NT2/D1 (cell line): ENCODE results near the gene SND1.

Source experiments
- DNase-seq: peaks from one replicate; pipeline ENCODE4 v3.0.0-alpha.2; 2011; ENCODE audit warnings: low read depth, low spot score
- H3K27me3 ChIP-seq: 2 replicates; pipeline ENCODE4 v1.6.0; 2011; ENCODE audit warnings: mild to moderate bottlenecking; ENCODE audit not compliant: insufficient read length, insufficient read depth
- H3K36me3 ChIP-seq: 2 replicates; pipeline ENCODE4 v1.6.1; 2011; ENCODE audit warnings: mild to moderate bottlenecking, low read length, mixed read lengths; ENCODE audit not compliant: insufficient read depth, insufficient read length
- H3K4me1 ChIP-seq: 2 replicates; pipeline ENCODE4 v1.5.1; 2011; ENCODE audit not compliant: insufficient read depth, insufficient read length
- H3K4me3 ChIP-seq: 2 replicates; pipeline ENCODE4 v1.5.1; 2011; ENCODE audit warnings: low read depth; ENCODE audit not compliant: insufficient read length
- H3K9ac ChIP-seq: 2 replicates; pipeline ENCODE4 v1.6.0; 2011; ENCODE audit warnings: low read depth; ENCODE audit not compliant: insufficient read length
- H3K9me3 ChIP-seq: 2 replicates; pipeline ENCODE4 v1.5.1; 2011; ENCODE audit warnings: mild to moderate bottlenecking, low read length; ENCODE audit not compliant: insufficient read depth
- SUZ12 ChIP-seq: IDR thresholded peaks from 2 replicates; pipeline ENCODE4 v1.6.1; 2011; ENCODE audit not compliant: insufficient read length, insufficient read depth; ENCODE audit errors: extremely low read depth
- YY1 ChIP-seq: IDR thresholded peaks from 2 replicates; pipeline ENCODE4 v1.6.1; 2011; ENCODE audit not compliant: insufficient read length, insufficient read depth
- ZNF274 ChIP-seq: IDR thresholded peaks from 2 replicates; pipeline ENCODE4 v1.6.1; 2011; ENCODE audit warnings: mild to moderate bottlenecking, low read depth, low read length

The SND1 gene

DNA sequence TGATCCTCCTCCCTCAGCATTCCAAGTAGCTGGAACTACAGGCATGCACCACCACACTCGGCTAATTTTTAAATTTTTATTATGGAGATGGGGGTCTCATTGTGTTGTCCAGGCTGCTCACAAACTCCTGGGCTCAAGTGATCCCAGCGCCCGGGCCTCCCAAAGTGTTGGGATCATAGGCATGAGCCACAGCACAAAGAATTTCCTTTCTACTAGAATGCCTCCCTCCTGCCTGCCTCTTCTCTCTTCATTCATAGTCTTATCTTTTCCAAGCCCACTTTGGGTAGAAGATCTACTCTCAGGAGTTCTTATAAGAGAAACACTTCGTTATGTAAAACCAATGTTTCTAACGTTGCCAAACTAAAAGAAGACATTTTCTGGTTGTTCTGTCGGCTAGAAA is 235.1 kb downstream of the SND1 start:
- TF ChIP-seq SUZ12 (no peak), YY1 (no peak), ZNF274 (no peak)
- no peak for DNase-seq
- Histone ChIP-seq H3K9ac (no peak overlapping the region), H3K4me1 (no peaks in the 10 kb centered on the region), H3K27me3 (no peaks in the 10 kb centered on the region), H3K9me3 (peaks cover 1% of the 10 kb centered on the region; the same call in 1 of the 2 replicates), H3K4me3 (no peak overlapping the region), H3K36me3 (peaks cover 27% of the 10 kb centered on the region)

DNA sequence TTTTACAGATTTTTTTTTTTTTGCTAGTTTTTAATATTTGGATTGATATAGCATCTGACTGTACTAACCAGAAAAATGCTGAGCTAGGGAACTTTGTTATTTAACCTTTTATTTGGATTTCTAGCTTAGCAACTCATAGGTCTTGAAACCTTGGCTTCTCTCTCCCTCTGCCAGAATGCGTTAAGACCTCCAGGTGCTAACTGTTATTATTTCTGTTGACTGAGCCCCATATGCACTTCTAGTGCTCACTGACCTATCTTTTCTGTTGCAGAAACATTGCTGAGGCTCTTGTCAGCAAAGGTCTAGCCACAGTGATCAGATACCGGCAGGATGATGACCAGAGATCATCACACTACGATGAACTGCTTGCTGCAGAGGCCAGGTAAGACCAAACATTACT is 235.6 kb downstream of the SND1 start:
- DNase-seq, result no peak
- Histone ChIP-seq H3K4me1 (no peaks in the 10 kb centered on the region), H3K27me3 (no peaks in the 10 kb centered on the region), H3K4me3 (no peak overlapping the region), H3K9me3 (peaks cover 4% of the 10 kb centered on the region; the same call in 1 of the 2 replicates), H3K36me3 (peaks cover 32% of the 10 kb centered on the region), H3K9ac (no peak overlapping the region)
- no peak for TF ChIP-seq YY1
- no peak for TF ChIP-seq ZNF274
- no peak for TF ChIP-seq SUZ12

GRCh38 chr7:127888411-127888810 is 236.4 kb downstream of the SND1 start:
- Histone ChIP-seq H3K36me3 (peaks cover 32% of the 10 kb centered on the region), H3K4me3 (no peak overlapping the region), H3K9ac (no peak overlapping the region), H3K4me1 (no peaks in the 10 kb centered on the region), H3K27me3 (no peaks in the 10 kb centered on the region), H3K9me3 (peaks cover 4% of the 10 kb centered on the region; the same call in 1 of the 2 replicates)
- TF ChIP-seq SUZ12 (no peak), YY1 (no peak), ZNF274 (no peak)
- no peak for DNase-seq

GRCh38 chr7:127888825-127889224 is 236.8 kb downstream of the SND1 start:
- peaks cover 29% of the 10 kb centered on the region for H3K36me3 ChIP-seq
- DNase-seq, result no peak
- H3K9ac ChIP-seq, result no peak overlapping the region
- H3K9me3 ChIP-seq, result peaks cover 4% of the 10 kb centered on the region; the same call in 1 of the 2 replicates
- TF ChIP-seq YY1, result no peak
- no peak for TF ChIP-seq SUZ12
- no peaks in the 10 kb centered on the region for H3K27me3 ChIP-seq
- no peak overlapping the region for H3K4me3 ChIP-seq
- H3K4me1 ChIP-seq, result no peaks in the 10 kb centered on the region

DNA sequence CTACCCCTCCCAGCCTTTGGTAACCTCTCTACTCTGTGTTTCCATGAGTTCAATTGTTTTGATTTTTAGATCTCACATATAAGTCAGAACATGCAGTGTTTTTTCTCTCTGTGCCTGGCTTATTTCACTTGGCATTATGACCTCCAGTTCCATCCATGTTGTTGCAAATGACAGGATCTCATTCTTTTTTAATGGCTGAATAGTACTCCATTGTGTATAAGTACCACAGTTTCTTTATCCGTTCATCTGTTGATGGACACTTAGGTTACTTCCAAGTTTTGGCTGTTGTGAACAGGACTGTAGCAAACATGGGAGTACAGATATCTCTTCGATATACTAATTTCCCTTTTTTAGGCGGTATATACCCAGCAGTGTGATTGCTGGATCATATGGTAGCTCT is 237.7 kb downstream of the SND1 start:
- DNase-seq, result no peak
- Histone ChIP-seq H3K36me3 (peaks cover 26% of the 10 kb centered on the region), H3K9ac (no peak overlapping the region), H3K9me3 (peaks cover 4% of the 10 kb centered on the region; the same call in 1 of the 2 replicates), H3K4me3 (no peak overlapping the region), H3K4me1 (no peaks in the 10 kb centered on the region), H3K27me3 (no peaks in the 10 kb centered on the region)
- TF ChIP-seq SUZ12, result no peak
- no peak for TF ChIP-seq YY1

DNA sequence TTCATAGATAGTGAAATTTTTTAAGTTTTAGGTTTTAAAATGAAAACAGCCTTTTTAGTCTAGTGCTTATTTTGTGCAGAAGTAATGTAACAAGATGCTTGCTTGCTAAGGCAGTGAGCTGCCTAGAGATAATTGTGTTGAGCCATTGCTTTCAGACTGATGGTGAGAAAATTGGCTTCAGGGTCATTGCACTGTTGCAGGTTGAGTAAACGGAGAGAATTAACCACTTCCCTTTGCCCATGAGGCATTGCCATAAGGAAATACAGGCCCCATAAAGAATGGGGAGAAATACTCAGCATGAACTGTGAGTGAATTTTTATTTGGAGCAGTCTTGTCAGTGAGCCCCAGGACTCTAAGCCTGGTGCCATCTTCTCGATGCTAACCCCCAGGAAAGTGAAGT is 238.7 kb downstream of the SND1 start:
- H3K9ac ChIP-seq, result no peak overlapping the region
- H3K9me3 ChIP-seq, result peaks cover 4% of the 10 kb centered on the region; the same call in 1 of the 2 replicates
- no peak for DNase-seq
- no peaks in the 10 kb centered on the region for H3K4me1 ChIP-seq
- no peak overlapping the region for H3K4me3 ChIP-seq
- TF ChIP-seq ZNF274 (no peak), SUZ12 (no peak), YY1 (no peak)
- H3K27me3 ChIP-seq, result no peaks in the 10 kb centered on the region
- peaks cover 26% of the 10 kb centered on the region for H3K36me3 ChIP-seq

GRCh38 chr7:127891144-127891543 is 239.2 kb downstream of the SND1 start:
- DNase-seq, result no peak
- Histone ChIP-seq H3K36me3 (peaks cover 26% of the 10 kb centered on the region), H3K4me1 (no peaks in the 10 kb centered on the region), H3K4me3 (no peak overlapping the region), H3K27me3 (no peaks in the 10 kb centered on the region), H3K9ac (no peak overlapping the region), H3K9me3 (peaks cover 4% of the 10 kb centered on the region; the same call in 1 of the 2 replicates)
- TF ChIP-seq ZNF274 (no peak), SUZ12 (no peak), YY1 (no peak)

DNA sequence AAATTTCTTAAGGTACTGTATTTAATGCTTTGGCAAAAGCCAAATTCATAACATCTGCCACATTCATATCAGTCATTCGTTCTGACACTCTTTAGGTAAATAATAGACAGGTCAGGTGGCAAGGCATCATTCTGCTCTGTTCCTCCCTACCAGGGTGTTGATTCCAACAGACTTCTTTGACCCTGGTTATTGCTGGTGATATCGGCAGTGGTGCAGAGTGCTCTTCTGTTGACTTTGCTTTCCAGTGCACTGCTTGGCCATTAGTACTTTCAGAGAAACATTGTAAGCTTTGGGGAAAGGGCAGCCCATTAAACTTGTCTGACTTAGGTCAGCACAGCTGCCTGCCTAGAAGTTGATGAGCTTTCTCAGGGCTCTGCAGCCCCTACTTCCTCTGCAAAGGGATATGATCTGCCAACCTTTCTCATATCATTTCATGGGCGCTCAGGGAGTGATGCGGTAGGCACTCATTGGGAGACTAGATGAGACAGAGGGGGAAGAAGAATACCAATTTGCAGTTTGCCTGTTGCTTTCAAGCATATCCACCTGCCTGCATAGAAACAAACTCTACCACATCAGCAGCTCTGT is 240.0 kb downstream of the SND1 start:
- DNase-seq, result no peak
- TF ChIP-seq ZNF274 (no peak), SUZ12 (no peak)
- H3K27me3 ChIP-seq, result no peaks in the 10 kb centered on the region
- H3K36me3 ChIP-seq, result peaks cover 26% of the 10 kb centered on the region
- peaks cover 4% of the 10 kb centered on the region; the same call in 1 of the 2 replicates for H3K9me3 ChIP-seq
- H3K9ac ChIP-seq, result no peak overlapping the region
- no peaks in the 10 kb centered on the region for H3K4me1 ChIP-seq
- H3K4me3 ChIP-seq, result no peak overlapping the region
